H4 (cell line): ENCODE results near the gene CLBA1. TPM values are rescaled to one million over a fixed set of nuclear protein-coding genes. Genes with fewer than 3 reads are reported as not detected.
"Not testable (repeated sequence)": the region's sequence is repeated elsewhere in the genome, so short reads cannot be mapped to it uniquely, and the experiment has no call there.

ENCODE experiments used
- DNase-seq: peaks from one replicate; pipeline ENCODE4 v3.0.0-alpha.2; 2015; ENCODE audit warnings: low spot score
- total RNA-seq: library from RNA; depleted of rRNA; stranded (reverse); fragments of >200 nt; shearing (Covaris generic); gene quantifications from 2 replicates; pipeline ENCODE4 v1.2.3, GENCODE V29; 2014

CLBA1 gene
- total RNA-seq, 1 experiment from 2014 or later, result 4.4 TPM

DNA sequence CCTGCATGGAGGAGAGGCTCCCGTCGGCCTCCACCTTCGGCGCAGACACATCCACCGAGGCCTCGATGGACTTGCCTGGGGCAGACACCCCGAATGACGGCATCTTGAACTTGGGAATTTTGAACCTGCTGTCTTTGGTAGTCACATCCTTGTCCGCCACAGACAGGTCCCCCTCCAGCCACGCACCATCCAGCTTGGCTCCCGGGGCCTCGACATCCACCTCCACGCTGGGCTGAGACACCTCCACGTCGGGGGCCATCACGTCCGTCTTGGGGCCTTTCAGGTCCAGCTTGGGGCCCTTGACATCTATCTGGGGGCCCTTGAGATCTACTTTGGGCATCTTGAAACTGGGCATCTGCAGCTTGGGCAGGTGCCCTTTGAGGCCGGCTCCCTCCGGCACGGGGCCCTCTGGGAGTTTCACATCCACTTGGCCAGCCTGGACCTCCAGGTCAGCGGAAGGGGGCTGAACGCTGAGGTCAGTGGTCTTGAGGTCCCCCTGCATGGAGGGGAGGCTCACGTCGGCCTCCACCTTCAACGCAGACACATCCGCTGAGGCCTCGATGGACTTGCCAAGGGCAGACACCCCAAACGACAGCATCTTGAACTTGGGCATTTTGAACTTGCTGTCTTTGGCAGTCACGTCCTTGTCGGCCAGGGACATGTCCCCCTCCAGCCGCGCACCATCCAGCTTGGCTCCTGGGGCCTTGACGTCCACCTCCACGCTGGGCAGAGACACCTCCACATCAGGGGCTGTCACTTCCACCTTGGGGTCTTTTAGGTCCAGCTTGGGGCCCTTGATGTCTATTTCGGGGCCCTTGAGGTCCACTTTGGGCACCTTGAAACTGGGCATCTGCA is 37.5 kb upstream of the CLBA1 start:
- not testable (repeated sequence) for DNase-seq

DNA sequence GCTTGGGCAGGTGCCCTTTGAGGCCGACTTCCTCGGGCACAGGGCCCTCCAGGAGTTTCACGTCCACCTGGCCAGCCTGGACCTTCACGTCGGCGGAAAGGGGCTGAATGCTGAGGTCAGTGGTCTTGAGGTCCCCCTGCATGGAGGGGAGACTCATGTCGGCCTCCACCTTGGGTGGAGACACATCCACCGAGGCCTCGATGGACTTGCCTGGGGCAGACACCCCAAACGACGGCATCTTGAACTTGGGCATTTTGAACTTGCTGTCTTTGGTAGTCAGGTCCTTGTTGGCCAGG is 36.9 kb upstream of the CLBA1 start:
- no peak for DNase-seq

DNA sequence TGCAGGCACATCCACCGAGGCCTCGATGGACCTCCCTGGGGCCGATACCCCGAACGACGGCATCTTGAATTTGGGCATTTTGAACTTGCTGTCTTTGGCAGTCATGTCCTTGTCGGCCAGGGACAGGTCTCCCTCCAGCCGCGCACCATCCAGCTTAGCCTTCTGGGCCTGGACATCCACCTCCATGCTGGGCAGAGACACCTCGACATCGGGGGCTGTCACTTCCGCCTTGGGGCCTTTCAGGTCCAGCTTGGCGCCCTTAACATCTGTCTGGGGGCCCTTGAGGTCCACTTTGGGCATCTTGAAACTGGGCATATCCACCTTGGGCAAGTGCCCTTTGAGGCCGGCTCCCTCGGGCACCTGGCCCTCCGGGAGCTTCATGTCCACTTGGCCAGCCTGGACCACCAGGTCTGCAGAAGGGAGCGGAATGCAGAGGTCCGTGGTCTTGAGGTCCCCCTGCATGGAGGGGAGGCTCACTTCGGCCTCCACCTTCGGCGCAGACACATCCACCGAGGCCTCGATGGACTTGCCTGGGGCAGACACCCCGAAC is 36.1 kb upstream of the CLBA1 start:
- DNase-seq, result not testable (repeated sequence)

DNA sequence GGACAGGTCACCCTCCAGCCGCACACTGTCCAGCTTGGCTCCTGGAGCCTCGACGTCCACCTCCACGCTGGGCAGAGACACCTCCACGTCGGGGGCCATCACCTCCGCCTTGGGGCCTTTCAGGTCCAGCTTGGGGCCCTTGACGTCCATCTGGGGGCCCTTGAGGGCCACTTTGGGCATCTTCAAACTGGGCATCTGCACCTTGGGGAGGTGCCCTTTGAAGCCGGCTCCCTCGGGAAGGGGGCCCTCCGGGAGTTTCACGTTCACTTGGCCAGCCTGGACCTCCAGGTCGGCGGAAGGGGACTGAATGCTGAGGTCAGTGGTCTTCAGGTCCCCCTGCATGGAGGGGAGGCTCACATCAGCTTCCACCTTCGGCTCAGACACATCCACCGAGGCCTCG is 35.6 kb upstream of the CLBA1 start:
- no peak for DNase-seq

DNA sequence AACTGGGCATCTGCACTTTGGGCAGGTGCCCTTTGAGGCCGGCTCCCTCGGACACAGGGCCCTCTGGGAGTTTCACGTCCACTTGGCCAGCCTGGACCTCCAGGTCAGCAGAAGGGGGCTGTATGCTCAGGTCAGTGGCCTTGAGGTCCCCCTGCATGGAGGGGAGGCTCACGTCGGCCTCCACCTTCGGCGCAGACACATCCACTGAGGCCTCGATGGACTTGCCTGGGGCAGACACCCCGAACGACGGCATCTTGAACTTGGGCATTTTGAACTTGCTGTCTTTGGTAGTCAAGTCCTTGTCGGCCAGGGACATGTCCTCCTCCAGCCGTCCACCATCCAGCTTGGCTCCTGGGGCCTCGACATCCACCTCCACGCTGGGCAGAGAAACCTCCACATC is 34.9 kb upstream of the CLBA1 start:
- not testable (repeated sequence) for DNase-seq

DNA sequence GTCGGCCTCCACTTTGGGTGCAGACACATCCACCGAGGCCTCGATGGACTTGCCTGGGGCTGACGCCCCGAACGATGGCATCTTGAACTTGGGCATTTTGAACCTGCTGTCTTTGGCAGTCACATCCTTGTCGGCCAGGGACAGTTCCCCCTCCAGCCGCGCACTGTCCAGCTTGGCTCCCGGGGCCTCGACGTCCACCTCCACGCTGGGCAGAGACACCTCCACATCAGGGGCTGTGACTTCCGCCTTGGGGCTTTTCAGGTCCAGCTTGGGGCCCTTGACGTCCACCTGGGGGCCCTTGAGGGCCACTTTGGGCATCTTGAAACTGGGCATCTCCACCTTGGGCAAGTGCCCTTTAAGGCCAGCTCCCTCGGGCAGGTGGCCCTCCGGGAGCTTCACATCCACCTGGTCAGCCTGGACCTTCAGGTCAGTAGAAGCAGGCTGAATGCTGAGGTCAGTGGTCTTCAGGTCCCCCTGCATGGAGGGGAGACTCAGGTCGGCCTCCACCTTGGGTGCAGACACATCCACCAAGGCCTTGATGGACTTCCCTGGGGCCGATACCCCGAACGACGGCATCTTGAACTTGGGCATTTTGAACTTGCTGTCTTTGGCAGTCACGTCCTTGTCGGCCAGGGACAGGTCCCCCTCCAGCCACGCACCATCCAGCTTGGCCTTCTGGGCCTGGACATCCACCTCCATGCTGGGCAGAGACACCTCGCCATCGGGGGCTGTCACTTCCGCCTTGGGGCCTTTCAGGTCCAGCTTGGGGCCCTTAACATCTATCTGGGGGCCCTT is 33.5 kb upstream of the CLBA1 start:
- not testable (repeated sequence) for DNase-seq

DNA sequence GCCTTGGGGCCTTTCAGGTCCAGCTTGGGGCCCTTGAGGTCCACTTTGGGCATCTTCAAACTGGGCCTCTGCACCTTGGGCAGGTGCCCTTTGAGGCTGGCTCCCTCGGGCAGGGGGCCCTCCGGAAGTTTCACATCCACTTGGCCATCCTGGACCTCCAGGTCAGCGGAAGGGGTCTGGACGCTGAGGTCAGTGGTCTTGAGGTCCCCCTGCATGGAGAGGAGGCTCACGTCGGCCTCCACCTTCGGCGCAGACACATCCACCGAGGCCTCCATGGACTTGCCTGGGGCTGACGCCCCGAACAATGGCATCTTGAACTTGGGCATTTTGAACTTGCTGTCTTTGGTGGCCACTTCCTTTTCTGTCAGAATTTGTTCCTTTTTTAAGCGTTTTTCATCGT is 32.5 kb upstream of the CLBA1 start:
- no peak for DNase-seq

DNA sequence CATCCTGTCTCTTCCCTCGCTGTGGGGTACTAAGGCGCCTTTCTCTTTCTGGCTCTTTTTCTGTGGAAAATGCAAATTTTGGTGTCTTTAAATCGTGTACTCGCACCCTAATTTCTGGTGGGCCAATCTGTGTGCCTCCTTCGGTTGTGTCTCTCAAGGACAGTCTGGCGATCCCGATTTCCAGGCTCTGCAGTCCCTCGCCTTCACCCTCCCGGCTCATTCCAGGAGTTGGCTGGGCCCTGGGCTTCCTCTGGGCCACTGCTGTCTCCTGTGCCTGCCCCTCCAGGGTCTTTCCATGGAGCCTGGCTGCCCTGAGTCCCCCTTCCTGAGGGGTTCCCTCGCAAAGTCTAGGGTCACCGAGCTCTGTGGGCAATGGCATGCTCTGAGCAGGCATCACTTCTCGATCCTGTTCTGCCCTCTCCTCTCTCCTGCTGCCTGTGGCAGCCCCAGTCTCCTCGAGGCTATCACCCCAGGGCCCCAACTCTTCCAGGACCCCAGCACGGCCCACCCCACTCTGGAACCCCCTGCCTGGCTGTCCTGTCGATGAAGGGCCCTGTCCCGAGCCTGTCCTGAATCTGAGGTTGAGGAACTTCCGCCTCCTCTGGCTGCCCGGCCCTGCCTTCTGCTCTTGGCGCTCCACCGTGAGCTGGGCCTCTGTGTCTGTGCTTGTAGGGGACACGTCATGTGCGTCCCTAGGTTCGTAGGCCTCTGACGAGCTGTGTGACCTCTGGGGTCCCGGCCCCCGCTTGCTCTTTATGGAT is 31.5 kb upstream of the CLBA1 start:
- no peak for DNase-seq

DNA sequence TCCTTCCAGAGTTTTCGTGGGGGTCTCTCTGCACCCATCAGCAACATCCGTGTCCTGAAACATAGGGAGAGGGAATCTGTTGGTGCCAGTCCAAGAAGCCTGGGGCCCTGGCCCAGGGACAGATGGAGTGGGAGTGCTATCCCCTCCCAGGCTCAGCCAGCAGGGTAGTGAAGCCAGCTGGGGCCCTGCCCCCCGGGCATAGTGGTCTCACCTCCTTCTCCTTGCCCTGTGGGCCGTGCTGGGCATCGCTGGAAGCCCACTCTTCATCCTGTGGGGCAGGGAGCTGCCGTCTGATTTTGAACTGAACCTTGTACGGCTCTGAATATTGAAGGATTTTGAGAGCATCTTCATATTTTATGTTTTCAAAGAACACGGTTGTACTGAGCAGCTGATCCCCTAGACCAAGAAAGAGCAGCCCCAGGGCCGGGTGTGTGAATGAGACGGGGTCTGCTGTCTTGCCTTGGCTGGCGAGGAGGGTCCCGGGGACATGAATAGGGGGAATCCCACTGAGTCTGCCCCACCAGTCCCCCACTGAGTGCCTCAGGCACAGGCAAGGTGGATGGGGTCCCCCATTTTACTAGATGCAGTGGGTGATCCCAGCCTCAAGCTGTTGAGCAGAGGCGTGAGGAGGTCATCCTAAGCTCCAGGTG is 30.7 kb upstream of the CLBA1 start:
- DNase-seq, result no peak

DNA sequence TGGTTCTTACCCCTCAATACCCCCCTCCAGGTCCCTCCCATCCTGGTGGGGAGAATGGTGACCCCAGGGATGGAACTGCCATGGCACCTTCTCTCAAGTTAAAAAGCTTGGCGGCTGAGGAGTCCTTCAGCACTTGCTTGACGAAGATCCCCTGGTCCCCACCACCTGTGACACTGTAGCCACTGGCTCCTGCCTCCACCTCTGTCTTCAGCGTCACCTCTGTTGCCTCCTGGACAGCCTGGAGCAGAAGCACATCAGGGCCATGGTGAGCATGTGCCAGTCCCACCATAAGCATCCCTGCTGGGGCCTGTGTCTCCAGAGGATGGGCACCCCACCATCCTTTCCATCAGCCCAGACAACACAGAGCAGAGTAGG is 30.2 kb upstream of the CLBA1 start:
- DNase-seq, result no peak

DNA sequence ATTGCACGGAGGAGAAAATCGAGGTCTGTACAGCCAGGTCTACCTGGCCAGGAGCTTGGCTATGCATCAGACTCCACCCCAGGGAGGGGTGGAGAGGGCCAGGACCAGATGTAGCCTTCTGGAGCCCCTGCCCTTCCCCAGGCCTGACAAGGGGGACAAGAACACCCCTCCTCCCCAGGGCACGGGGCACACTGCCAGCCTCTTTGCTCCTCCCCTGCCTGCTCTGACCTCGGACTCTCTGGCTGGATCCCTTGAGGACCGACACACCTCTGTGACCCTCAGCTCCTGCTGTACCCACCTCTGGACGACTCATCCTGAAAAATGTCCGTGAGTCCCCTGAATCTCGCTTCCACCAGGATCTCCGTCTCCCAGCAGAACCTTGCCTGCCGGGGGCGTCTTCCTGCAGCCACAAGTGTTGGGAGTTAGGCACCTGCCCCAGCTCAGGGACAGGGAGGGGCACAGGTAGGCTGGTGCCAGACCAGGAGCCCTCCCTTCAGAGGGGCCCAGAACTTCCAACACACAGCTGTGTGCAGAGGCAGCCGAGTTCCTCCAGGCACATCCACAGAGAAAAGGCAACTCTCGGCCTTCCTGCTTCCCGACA is 29.2 kb upstream of the CLBA1 start:
- DNase-seq, result no peak

DNA sequence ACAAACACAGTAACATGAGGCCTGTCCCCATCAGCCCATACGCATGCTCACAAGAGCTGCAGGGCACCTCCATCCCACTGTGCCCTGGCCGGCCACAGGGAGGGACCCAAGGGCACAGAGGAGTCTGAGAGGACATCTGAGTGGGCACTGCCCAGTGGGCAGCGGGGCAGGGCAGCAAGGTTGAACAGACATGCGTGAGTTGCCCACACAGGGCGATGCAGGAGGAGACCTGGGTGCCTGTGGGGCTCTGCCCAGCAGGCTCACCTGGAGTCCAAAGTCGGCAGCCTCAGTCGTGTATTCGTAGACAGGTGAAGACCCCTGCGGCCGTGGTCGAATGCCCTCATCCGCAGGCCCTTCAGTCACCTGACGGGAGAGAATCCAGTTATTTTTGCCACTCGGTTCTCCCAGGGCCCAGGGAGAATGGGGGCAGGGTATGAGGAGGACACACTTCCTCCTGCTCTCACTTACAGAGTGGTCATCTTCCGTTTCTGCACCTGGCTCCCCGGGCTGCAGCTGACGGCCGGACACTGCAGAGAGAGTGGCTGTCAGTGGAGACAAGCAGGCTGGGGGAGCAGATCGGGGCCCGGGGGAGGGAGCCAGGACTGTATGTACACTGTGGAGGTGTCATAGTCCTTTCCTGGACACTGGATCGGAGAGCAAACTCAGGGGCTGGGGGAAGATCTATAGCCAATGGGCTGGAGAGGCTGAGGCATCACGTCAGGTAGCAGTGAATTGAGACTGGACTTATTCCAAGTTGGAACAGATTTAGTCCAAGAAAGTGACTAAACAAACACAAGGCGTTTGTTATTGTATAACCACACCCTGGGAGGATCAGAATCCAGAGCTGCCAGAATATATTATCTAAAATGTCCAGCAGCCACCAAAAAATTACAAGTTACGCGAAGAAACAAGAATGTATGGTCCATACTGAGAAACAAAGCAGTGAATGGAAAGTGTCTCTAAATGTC is 28.2 kb upstream of the CLBA1 start:
- no peak for DNase-seq

DNA sequence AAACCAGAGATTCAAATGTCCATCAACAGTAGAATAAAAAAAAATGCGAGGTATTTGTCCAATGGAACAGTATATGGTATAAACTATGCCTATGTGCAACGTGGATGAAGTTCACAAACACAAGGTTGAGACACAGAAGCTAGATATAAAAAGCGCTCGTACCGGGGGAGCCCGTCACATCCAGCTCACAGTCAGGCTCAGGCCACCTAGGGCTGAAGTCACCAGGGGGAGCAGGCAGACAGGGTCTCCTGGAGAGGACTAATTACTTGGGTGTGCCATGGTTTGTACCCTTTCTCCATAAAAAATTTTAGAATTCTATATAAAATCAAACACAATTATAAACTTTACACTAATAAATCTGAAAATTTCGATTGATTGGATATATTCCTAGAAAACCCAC is 21.0 kb upstream of the CLBA1 start:
- no peak for DNase-seq

DNA sequence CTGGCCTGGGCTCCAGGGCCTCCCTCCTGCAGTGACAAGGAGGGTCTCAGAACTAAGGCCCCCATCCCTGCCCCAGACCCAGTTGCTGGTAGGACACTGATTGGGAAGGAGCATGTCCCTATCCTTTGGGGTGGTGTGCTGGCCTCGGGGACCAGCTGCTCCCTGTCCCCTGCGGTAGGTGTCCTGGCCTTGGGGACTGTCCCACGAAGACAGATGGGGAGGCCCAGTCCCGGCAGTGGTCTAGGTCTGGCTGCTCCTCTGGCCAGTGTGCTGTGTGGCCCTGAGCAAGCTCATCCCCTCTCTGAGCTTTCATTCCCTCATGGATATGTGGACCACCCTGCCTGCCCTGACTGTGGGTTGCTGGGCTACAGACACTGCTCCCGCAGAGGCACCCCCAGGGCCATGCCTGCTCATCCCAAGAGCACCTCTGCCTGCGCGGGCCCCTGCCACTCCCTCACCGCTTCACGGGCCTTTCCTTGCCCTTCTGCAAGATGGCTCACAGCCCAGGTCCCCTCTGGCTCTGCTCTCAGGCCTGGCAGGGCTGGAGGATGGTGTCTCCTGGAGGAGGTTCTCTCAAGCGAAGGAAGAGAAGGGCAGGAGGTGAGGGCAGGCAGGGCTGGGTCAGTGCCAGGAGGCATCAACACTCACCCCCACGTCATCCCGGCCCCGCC is 19.9 kb upstream of the CLBA1 start:
- DNase-seq, result no peak

DNA sequence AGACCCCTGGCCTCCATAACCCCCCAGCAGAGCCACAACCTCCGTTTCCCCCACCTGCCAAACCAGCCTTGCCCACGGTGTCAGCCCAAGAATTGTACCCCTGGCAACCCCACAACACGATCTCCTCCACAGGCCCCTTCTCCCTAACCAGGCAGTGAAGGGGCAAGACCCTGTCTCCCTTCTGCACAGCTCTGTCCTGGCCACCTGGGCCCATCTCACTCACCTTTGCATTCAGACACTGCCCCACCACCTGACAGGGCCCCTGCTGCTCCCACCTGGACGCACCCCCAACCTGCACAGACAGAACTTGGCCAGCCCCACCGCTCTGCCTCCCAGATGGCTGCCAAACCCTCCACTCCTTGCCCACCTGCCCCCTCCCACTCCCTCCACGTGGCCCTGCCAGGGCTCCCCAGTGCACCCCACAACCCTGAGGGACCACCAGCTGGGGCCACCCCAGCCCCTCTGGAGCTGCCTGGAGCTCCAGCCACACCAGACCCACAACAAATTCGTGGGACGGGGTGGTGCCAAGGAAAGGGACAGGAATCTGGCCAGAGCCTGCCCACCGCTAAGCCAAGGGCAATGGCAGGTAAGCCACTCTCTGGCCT is 19.2 kb upstream of the CLBA1 start:
- no peak for DNase-seq

DNA sequence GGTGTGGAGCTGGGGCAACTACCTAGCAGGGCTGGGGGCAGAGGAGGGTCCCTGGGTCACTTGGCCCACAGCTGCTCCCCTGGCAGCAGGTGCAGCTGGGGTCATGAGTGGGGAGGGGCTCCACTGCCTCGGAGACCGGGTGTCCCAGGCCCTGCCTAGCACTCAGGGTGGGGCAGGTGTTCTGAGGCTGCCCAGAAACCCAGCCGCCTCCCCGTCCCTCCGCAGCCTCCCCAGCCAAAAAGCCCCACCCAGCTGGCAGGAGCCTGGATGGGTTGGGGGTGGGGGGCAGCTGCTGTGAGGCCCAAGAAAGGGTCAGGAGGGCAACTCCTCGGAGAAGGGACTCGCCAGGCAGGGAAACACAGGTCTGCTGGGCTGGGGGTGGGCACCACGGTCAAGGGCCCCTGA is 18.6 kb upstream of the CLBA1 start:
- DNase-seq, result no peak

DNA sequence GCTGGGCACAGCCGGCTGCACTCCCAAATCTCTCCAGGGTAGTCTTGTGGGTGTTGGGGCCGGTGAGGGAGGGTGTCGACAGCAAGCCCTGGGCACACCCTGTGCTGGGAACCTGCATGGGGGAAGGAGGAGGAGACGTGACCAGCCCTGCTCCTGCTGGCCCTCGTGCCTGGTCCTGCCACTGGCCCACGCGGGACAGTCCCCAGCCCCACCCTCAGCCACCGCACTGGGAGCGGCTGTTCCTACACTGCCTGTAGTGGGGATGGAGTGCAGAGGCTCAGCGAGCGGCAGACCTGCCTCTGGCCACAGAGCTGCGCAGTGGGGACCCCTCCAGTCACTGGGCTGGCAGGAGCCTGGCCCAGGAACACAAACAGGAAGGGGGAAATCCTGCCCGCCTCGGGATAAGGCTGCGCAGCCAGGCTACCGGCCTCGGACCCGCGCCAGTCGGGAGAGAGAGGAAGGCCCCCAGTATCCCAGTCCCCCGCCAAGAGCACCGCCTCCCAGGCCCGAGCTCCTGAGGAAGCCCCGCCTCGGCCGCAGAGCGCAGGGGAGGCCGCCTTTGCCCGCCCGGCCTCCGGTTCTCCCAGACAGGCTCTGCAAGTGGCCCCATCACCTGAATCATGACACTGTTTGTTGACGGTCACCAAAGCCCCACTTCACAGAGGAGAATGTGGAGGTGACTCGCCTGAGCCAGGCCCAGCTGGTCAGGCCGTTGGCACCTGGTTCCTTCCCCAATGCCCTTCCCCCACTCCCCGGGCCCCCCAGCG is 18.0 kb upstream of the CLBA1 start:
- DNase-seq, result no peak

DNA sequence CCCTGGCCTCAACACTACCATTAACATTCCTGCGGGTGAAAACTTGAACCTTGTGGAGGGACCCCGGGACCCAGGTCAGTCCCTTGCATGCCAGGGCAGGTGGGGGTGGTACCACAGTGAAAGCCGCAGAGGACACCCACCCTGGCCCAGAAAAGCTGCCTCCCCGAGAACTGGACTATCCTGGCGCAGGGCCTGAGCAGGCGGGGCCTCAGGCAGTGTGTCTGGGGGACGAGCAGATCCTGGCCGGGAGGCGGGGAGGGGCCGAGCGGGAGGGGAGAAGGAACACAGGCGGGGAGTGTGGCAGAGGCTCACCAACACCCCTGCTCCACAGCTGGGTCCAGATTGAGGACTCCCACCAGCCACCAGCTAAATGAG is 17.4 kb upstream of the CLBA1 start:
- no peak for DNase-seq
